HL-60 (cell line): Measurements from ENCODE around the gene POU5F1.

ENCODE experiments used
- DNase-seq, 2 experiments: peaks; one replicate each; pipeline ENCODE4 v3.0.0-alpha.2; 2010 to 2020; ENCODE audit warnings: low read depth in 1 of 2, low spot score in 1 of 2
- H3K27ac ChIP-seq: fragments of 250-450 bp; sonication (Bioruptor Pico); replicated peaks from 2 replicates; pipeline ENCODE4 v1.5.1; 2020; ENCODE audit warnings: mild to moderate bottlenecking, moderate library complexity
- H3K27me3 ChIP-seq: fragments of 250-450 bp; sonication (Bioruptor Pico); 2 replicates; pipeline ENCODE4 v1.5.1; 2021; ENCODE audit warnings: mild to moderate bottlenecking, moderate library complexity; ENCODE audit not compliant: insufficient read depth, poor library complexity, severe bottlenecking
- H3K4me3 ChIP-seq: replicated peaks from 2 replicates; pipeline ENCODE4 v1.5.1; 2011; ENCODE audit warnings: mild to moderate bottlenecking, control low read depth, low read length; ENCODE audit not compliant: insufficient read depth
- GABPA ChIP-seq: IDR thresholded peaks from 2 replicates; pipeline ENCODE4 v1.6.1; 2012; ENCODE audit warnings: low read depth
- POLR2AphosphoS5 ChIP-seq: IDR thresholded peaks from 2 replicates; pipeline ENCODE4 v1.6.1; 2012; ENCODE audit warnings: low read depth
- SPI1 ChIP-seq: IDR thresholded peaks from 2 replicates; pipeline ENCODE4 v1.6.1; 2012; ENCODE audit warnings: low read depth, mild to moderate bottlenecking, borderline replicate concordance
- TF ChIP-seq, protein P1 (sequence below): IDR thresholded peaks from 2 replicates; pipeline ENCODE4 v1.6.1; 2012; ENCODE audit warnings: low read depth; ENCODE audit not compliant: insufficient replicate concordance
- TF ChIP-seq, protein P2 (sequence below): IDR thresholded peaks from one replicate; pipeline ENCODE4 v1.5.1; 2011; ENCODE audit warnings: low read length, control low read depth, inconsistent platforms; ENCODE audit not compliant: insufficient read depth

Gene POU5F1

DNA sequence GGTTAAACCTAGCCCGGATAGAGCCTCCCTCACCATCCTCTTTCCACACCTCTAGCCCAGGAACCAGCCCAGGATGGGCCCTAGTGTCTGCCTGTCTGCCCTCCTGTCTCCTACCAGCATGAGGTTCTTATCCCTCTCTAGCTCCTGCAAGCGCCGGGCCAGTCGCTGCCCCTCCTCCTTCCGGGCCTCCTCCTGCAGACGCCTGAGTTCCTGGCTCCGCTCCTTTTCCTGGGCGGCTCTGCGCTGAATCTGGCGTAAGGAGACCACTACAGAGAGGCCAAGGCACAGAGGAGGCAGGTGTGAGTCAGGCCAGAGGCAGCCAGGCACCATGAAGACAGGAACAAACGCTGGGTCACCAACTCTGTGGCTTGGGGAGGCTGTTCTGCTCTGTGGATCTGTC, 27.3 kb downstream of the POU5F1 start:
- H3K27me3 ChIP-seq, result no peaks in the 10 kb centered on the region
- no peak overlapping the region for H3K27ac ChIP-seq
- TF ChIP-seq, protein P1, sequence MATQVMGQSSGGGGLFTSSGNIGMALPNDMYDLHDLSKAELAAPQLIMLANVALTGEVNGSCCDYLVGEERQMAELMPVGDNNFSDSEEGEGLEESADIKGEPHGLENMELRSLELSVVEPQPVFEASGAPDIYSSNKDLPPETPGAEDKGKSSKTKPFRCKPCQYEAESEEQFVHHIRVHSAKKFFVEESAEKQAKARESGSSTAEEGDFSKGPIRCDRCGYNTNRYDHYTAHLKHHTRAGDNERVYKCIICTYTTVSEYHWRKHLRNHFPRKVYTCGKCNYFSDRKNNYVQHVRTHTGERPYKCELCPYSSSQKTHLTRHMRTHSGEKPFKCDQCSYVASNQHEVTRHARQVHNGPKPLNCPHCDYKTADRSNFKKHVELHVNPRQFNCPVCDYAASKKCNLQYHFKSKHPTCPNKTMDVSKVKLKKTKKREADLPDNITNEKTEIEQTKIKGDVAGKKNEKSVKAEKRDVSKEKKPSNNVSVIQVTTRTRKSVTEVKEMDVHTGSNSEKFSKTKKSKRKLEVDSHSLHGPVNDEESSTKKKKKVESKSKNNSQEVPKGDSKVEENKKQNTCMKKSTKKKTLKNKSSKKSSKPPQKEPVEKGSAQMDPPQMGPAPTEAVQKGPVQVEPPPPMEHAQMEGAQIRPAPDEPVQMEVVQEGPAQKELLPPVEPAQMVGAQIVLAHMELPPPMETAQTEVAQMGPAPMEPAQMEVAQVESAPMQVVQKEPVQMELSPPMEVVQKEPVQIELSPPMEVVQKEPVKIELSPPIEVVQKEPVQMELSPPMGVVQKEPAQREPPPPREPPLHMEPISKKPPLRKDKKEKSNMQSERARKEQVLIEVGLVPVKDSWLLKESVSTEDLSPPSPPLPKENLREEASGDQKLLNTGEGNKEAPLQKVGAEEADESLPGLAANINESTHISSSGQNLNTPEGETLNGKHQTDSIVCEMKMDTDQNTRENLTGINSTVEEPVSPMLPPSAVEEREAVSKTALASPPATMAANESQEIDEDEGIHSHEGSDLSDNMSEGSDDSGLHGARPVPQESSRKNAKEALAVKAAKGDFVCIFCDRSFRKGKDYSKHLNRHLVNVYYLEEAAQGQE, result no peak
- TF ChIP-seq GABPA (no peak), SPI1 (no peak), POLR2AphosphoS5 (no peak)
- TF ChIP-seq, protein P2, sequence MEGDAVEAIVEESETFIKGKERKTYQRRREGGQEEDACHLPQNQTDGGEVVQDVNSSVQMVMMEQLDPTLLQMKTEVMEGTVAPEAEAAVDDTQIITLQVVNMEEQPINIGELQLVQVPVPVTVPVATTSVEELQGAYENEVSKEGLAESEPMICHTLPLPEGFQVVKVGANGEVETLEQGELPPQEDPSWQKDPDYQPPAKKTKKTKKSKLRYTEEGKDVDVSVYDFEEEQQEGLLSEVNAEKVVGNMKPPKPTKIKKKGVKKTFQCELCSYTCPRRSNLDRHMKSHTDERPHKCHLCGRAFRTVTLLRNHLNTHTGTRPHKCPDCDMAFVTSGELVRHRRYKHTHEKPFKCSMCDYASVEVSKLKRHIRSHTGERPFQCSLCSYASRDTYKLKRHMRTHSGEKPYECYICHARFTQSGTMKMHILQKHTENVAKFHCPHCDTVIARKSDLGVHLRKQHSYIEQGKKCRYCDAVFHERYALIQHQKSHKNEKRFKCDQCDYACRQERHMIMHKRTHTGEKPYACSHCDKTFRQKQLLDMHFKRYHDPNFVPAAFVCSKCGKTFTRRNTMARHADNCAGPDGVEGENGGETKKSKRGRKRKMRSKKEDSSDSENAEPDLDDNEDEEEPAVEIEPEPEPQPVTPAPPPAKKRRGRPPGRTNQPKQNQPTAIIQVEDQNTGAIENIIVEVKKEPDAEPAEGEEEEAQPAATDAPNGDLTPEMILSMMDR, result no peak
- DNase-seq, result no peak
- no peak overlapping the region for H3K4me3 ChIP-seq

DNA sequence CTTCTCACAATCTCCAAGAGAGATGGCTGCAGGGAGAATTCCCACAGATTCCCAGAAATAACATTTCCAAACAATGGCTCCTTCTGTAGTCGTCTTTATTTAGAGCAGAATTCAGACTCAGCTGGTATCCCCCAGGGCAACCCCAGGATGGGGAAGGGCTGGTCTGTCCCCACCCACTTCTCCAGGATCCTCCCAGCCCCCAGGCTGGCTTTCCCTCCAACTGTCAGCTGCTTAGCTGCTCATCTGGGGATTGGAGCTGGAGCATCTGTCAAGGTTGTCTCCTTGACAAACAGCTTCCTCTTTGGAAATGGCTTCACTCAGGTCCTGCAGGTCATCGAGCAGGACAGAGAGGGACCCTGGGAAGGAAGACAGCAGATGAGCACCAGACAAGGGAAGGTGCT, 28.1 kb downstream of the POU5F1 start:
- no peak overlapping the region for H3K27ac ChIP-seq
- no peak overlapping the region for H3K4me3 ChIP-seq
- DNase-seq, result no peak
- H3K27me3 ChIP-seq, result no peaks in the 10 kb centered on the region
- TF ChIP-seq, protein P2, result no peak
- TF ChIP-seq POLR2AphosphoS5 (no peak), GABPA (no peak)
- TF ChIP-seq, protein P1, result no peak

DNA sequence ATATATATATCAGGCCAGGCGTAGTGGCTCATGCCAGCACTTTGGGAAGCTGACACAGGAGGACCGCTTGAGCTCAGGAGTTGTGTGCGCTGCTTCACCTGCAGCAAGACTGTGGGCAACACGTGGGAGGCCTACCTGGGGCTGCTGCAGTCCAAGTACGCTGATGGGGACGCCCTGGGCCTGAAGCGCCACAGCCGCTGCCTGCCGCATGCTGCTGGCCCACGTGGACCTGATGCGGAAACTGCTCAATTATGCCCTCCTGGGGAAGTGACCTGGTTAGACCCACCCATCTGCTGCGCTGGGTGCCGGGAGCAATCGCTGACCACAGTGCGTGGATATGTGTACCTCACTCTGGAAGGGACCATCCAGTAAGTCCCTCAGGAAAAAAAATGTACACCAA, 29.8 kb downstream of the POU5F1 start:
- TF ChIP-seq, protein P2, result no peak
- TF ChIP-seq GABPA (no peak), SPI1 (no peak), POLR2AphosphoS5 (no peak)
- TF ChIP-seq, protein P1, result no peak
- Histone ChIP-seq H3K27me3 (no peaks in the 10 kb centered on the region), H3K27ac (no peak overlapping the region), H3K4me3 (no peak overlapping the region)
- no peak for DNase-seq
